Measurements from ENCODE around the gene BMPER.

- no peak for TF ChIP-seq REST (IDR thresholded peaks at IDR 0.05; ENCODE audit: insufficient read depth in 1 of 2, low read depth in 2 of 2, low read length in 2 of 2)
- TF ChIP-seq SIN3A (IDR thresholded peaks at IDR 0.05; ENCODE audit: borderline replicate concordance, insufficient read depth, low read length): no peak
- no peak for TF ChIP-seq POLR2AphosphoS5 (IDR thresholded peaks at IDR 0.05; ENCODE audit: low read depth, low read length)
Observed at GRCh38 chr7:34059136-34059828, 153.9 kb downstream of the BMPER start.
